Loucy (cell line): Measurements from ENCODE around the gene KIF1B.
"Not testable (repeated sequence)": the region's sequence is repeated elsewhere in the genome, so short reads cannot be mapped to it uniquely, and the experiment has no call there.

Experiments used
- H2AFZ ChIP-seq: fragments of 200-600 bp; sonication (generic); 2 replicates; pipeline ENCODE4 v1.6.0; 2016; ENCODE audit warnings: antibody characterized with exemption, mild to moderate bottlenecking, low read length, moderate library complexity
- H3F3A ChIP-seq: fragments of 200-600 bp; 2 replicates; pipeline ENCODE4 v1.6.0; 2016; ENCODE audit warnings: antibody characterized with exemption, low read depth, mild to moderate bottlenecking
- H3K27me3 ChIP-seq: fragments of 200-600 bp; sonication (generic); 2 replicates; pipeline ENCODE4 v1.6.1; 2014; ENCODE audit warnings: low read length, mild to moderate bottlenecking; ENCODE audit not compliant: insufficient read depth, poor library complexity, severe bottlenecking
- H3K36me3 ChIP-seq: fragments of 200-600 bp; sonication (generic); 2 replicates; pipeline ENCODE4 v1.6.1; 2016; ENCODE audit warnings: low read length; ENCODE audit not compliant: insufficient read depth
- H3K4me1 ChIP-seq: fragments of 200-600 bp; sonication (generic); 2 replicates; pipeline ENCODE4 v1.5.1; 2014; ENCODE audit warnings: low read length, mild to moderate bottlenecking; ENCODE audit not compliant: insufficient read depth, poor library complexity, severe bottlenecking
- H3K4me2 ChIP-seq: fragments of 200-600 bp; sonication (generic); 2 replicates; pipeline ENCODE4 v1.6.0; 2014; ENCODE audit warnings: antibody characterized with exemption, low read length, low read depth, mild to moderate bottlenecking; ENCODE audit not compliant: poor library complexity, severe bottlenecking
- H3K4me3 ChIP-seq: fragments of 200-600 bp; sonication (generic); 2 replicates; pipeline ENCODE4 v1.5.1; 2014; ENCODE audit warnings: low read length, mild to moderate bottlenecking, mixed read lengths; ENCODE audit not compliant: poor library complexity, severe bottlenecking
- H3K79me2 ChIP-seq: fragments of 200-600 bp; sonication (generic); 2 replicates; pipeline ENCODE4 v1.6.1; 2014; ENCODE audit warnings: low read length; ENCODE audit not compliant: insufficient read depth
- H3K9ac ChIP-seq: fragments of 200-600 bp; sonication (generic); 2 replicates; pipeline ENCODE4 v1.6.0; 2014; ENCODE audit warnings: mild to moderate bottlenecking, low read depth, low read length, moderate library complexity; ENCODE audit not compliant: poor library complexity, severe bottlenecking
- H3K9me2 ChIP-seq: fragments of 200-600 bp; sonication (generic); replicated peaks from 2 replicates; pipeline ENCODE4 v1.6.1; 2016; ENCODE audit warnings: low read depth, low read length, mixed read lengths
- H3K9me3 ChIP-seq: fragments of 200-600 bp; sonication (generic); 2 replicates; pipeline ENCODE4 v1.6.1; 2014; ENCODE audit warnings: mild to moderate bottlenecking, antibody characterized with exemption, low read length, low read depth; ENCODE audit not compliant: insufficient read depth
- H4K20me1 ChIP-seq: fragments of 200-600 bp; sonication (generic); 2 replicates; pipeline ENCODE4 v1.6.0; 2014; ENCODE audit warnings: antibody characterized with exemption, low read length, mild to moderate bottlenecking; ENCODE audit not compliant: insufficient read depth, poor library complexity, severe bottlenecking
- EZH2phosphoT487 ChIP-seq: fragments of 200-600 bp; IDR thresholded peaks from 2 replicates; pipeline ENCODE4 v1.6.1; 2018; ENCODE audit warnings: antibody characterized with exemption, mild to moderate bottlenecking, moderate library complexity, borderline replicate concordance
- TF ChIP-seq, protein P1 (sequence below): fragments of 200-600 bp; sonication (generic); conservative IDR thresholded peaks from 2 replicates; pipeline ENCODE4 v1.5.1; 2014; ENCODE audit warnings: mild to moderate bottlenecking, antibody characterized with exemption, low read length

The KIF1B gene

DNA sequence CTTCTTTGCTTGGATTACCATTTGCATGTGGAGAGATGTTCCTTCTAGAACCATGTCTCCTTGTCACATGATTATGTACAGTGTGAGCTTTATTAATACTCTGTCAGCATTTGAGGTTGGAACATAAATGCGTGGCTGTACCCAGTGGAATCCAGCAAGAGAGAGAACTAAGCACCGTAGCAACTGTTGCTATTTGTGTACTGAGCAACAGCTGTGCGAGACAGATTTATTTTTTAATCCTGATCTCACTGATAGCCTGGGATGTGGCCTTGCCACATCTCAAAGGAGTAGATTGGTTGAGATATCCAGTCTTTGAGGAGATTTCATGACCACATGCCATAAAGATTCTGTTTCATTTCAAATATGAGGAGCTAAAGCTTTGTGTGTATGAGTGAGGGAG lies 43.4 kb downstream of the KIF1B start:
- no peaks in the 10 kb centered on the region for H3K9me2 ChIP-seq
- H2AFZ ChIP-seq: no peak overlapping the region
- no peaks in the 10 kb centered on the region for H3K4me1 ChIP-seq
- TF ChIP-seq, protein P1, sequence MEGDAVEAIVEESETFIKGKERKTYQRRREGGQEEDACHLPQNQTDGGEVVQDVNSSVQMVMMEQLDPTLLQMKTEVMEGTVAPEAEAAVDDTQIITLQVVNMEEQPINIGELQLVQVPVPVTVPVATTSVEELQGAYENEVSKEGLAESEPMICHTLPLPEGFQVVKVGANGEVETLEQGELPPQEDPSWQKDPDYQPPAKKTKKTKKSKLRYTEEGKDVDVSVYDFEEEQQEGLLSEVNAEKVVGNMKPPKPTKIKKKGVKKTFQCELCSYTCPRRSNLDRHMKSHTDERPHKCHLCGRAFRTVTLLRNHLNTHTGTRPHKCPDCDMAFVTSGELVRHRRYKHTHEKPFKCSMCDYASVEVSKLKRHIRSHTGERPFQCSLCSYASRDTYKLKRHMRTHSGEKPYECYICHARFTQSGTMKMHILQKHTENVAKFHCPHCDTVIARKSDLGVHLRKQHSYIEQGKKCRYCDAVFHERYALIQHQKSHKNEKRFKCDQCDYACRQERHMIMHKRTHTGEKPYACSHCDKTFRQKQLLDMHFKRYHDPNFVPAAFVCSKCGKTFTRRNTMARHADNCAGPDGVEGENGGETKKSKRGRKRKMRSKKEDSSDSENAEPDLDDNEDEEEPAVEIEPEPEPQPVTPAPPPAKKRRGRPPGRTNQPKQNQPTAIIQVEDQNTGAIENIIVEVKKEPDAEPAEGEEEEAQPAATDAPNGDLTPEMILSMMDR: no peak
- TF ChIP-seq EZH2phosphoT487: no peak
- peaks cover 5% of the 10 kb centered on the region; the same call in 1 of the 2 replicates for H3K36me3 ChIP-seq
- no peak overlapping the region for H3K4me3 ChIP-seq
- H3K27me3 ChIP-seq: no peaks in the 10 kb centered on the region
- H3K9ac ChIP-seq: no peak overlapping the region
- no peak overlapping the region for H3K4me2 ChIP-seq
- H4K20me1 ChIP-seq: peaks cover 4% of the 10 kb centered on the region
- H3K79me2 ChIP-seq: peaks cover 20% of the 10 kb centered on the region; the same call in 1 of the 2 replicates
- no peaks in the 10 kb centered on the region for H3F3A ChIP-seq
- no peaks in the 10 kb centered on the region for H3K9me3 ChIP-seq

DNA sequence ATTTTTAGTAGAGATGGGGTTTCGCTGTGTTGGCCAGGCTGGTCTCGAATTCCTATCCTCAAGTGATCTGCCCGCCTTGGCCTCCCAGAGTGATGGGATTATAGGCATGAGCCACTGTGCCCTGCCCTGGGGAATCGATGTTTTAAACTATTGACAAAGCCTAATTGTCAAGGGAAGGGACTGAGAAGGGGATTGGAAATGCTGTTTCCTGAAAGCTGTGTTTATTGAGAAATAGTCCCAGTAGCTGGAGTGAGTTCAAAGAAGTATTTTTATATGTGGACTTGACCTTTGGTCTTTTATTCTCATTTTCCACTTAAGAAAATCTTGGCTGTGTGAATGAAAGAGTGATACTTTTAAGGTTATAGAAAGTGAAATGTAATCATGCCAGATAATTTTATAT lies 47.5 kb downstream of the KIF1B start:
- no peaks in the 10 kb centered on the region for H3K79me2 ChIP-seq
- H3K9ac ChIP-seq: no peak overlapping the region
- no peak for TF ChIP-seq EZH2phosphoT487
- TF ChIP-seq, protein P1: no peak
- no peak overlapping the region for H2AFZ ChIP-seq
- no peaks in the 10 kb centered on the region for H3K9me2 ChIP-seq
- H3K4me1 ChIP-seq: no peaks in the 10 kb centered on the region
- H3F3A ChIP-seq: no peaks in the 10 kb centered on the region
- no peak overlapping the region for H3K4me2 ChIP-seq
- H3K36me3 ChIP-seq: peaks cover 29% of the 10 kb centered on the region; the same call in 1 of the 2 replicates
- peaks cover 4% of the 10 kb centered on the region for H4K20me1 ChIP-seq
- H3K27me3 ChIP-seq: no peaks in the 10 kb centered on the region
- no peak overlapping the region for H3K4me3 ChIP-seq
- H3K9me3 ChIP-seq: no peaks in the 10 kb centered on the region

DNA sequence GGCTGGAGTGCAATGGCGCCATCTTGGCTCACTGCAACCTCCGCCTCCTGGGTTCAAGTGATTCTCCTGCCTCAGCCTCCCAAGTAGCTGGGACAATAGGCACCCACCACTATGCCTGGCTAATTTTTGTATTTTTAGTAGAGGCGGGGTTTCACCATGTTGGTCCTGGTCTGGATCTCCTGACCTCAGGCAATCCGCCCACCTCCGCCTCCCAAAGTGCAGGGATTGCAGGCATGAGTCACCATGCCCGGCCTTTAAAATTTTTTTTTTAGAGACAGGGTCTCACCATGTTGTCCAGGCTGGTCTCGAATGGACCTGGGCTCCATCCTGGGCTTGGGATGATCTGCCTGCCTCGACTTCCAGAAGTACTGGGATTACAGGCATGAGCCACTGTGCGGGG lies 49.2 kb downstream of the KIF1B start:
- peaks cover 33% of the 10 kb centered on the region; the same call in 1 of the 2 replicates for H3K36me3 ChIP-seq
- H2AFZ ChIP-seq, H3K9ac ChIP-seq, H3K79me2 ChIP-seq, H3K9me3 ChIP-seq, H4K20me1 ChIP-seq, H3K9me2 ChIP-seq, H3K4me1 ChIP-seq, H3F3A ChIP-seq, H3K27me3 ChIP-seq, H3K4me2 ChIP-seq, H3K4me3 ChIP-seq: not testable (repeated sequence)

DNA sequence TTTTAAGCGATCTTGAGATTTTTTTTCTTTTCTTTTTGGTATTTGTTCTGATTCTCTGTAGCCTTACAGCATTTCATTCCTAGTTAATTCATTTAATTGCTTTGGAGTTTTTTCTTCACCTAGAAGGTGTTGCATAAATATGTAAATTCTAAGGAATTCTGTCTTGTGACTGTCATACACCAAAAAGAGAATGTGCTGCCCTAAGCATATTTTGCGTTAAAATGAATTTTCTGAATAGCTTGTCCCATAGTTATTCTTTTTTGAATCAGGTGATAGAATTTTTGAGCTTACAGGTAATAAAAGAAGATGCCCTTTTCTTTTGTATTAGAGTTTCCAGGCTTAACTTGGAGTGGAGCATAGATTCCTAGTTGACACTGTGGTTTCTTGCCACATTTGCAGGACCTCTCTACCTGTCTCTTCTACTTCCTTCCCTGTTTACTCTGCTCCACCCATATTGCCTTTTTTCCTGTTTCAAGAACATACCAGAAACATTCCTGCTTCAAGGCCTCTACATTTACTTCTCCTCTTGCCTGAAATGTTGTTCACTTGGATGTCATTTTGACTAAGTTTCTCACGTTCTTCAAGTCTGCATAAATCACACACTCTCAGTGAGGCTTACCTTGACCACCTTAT lies 53.2 kb downstream of the KIF1B start:
- no peaks in the 10 kb centered on the region for H3K4me1 ChIP-seq
- H3K79me2 ChIP-seq: no peaks in the 10 kb centered on the region
- H2AFZ ChIP-seq: no peak overlapping the region
- H3K27me3 ChIP-seq: no peaks in the 10 kb centered on the region
- peaks cover 36% of the 10 kb centered on the region; the same call in 1 of the 2 replicates for H3K36me3 ChIP-seq
- no peak overlapping the region for H3K4me3 ChIP-seq
- H4K20me1 ChIP-seq: no peaks in the 10 kb centered on the region
- H3K4me2 ChIP-seq: no peak overlapping the region
- H3K9me3 ChIP-seq: no peaks in the 10 kb centered on the region
- TF ChIP-seq, protein P1: no peak
- TF ChIP-seq EZH2phosphoT487: no peak
- H3F3A ChIP-seq: no peaks in the 10 kb centered on the region
- H3K9me2 ChIP-seq: no peaks in the 10 kb centered on the region
- no peak overlapping the region for H3K9ac ChIP-seq
